Activated naive CD8-positive, alpha-beta T cell treated with anti-CD3 and anti-CD28 coated beads, Interleukin-2, amount 10 ng/mL, durations not matched to agents 7 days and 5 days (primary cell): Measurements from ENCODE around the gene LDLRAP1. TPM values are rescaled to one million over a fixed set of nuclear protein-coding genes. Genes with fewer than 3 reads are reported as not detected.

Source experiments
- ATAC-seq: fragments of 150-1000 bp; cut with Tn5 transposase; one replicate; pipeline ENCODE4 v1.10.0; 2021; ENCODE audit warnings: low read depth, moderate library complexity
- POLR2A ChIA-PET: fragments of 350-600 bp; sonication (Branson Sonifier 250); formaldehyde crosslinking; loops from one replicate; lab custom pipeline; 2021; ENCODE audit warnings: antibody characterized with exemption; lab: Charles Lee
- DNase-seq: peaks from one replicate; pipeline ENCODE4 v3.0.0; 2021
- H3K27ac Mint-ChIP-seq: one replicate; pipeline ENCODE4 v1.8.0; 2022; ENCODE audit warnings: mild to moderate bottlenecking, mixed read lengths
- H3K27me3 Mint-ChIP-seq: one replicate; pipeline ENCODE4 v1.8.0; 2022; ENCODE audit warnings: mild to moderate bottlenecking, moderate library complexity, mixed read lengths
- H3K36me3 Mint-ChIP-seq: one replicate; pipeline ENCODE4 v1.8.0; 2021; ENCODE audit warnings: mild to moderate bottlenecking, mixed read lengths
- H3K4me1 Mint-ChIP-seq: one replicate; pipeline ENCODE4 v1.8.0; 2021; ENCODE audit warnings: mixed read lengths
- H3K4me3 Mint-ChIP-seq: one replicate; pipeline ENCODE4 v1.8.0; 2022; ENCODE audit warnings: mild to moderate bottlenecking, moderate library complexity, mixed read lengths
- H3K9me3 Mint-ChIP-seq: one replicate; pipeline ENCODE4 v1.8.0; 2021; ENCODE audit warnings: mixed read lengths
- total RNA-seq, 2 experiments: library from RNA; stranded (reverse); gene quantifications; one replicate each; pipeline ENCODE4 v1.2.3, GENCODE V29; 2021

The LDLRAP1 gene
- total RNA-seq, 2 experiments from 2014 or later, result 77.3 to 79.6 TPM

DNA sequence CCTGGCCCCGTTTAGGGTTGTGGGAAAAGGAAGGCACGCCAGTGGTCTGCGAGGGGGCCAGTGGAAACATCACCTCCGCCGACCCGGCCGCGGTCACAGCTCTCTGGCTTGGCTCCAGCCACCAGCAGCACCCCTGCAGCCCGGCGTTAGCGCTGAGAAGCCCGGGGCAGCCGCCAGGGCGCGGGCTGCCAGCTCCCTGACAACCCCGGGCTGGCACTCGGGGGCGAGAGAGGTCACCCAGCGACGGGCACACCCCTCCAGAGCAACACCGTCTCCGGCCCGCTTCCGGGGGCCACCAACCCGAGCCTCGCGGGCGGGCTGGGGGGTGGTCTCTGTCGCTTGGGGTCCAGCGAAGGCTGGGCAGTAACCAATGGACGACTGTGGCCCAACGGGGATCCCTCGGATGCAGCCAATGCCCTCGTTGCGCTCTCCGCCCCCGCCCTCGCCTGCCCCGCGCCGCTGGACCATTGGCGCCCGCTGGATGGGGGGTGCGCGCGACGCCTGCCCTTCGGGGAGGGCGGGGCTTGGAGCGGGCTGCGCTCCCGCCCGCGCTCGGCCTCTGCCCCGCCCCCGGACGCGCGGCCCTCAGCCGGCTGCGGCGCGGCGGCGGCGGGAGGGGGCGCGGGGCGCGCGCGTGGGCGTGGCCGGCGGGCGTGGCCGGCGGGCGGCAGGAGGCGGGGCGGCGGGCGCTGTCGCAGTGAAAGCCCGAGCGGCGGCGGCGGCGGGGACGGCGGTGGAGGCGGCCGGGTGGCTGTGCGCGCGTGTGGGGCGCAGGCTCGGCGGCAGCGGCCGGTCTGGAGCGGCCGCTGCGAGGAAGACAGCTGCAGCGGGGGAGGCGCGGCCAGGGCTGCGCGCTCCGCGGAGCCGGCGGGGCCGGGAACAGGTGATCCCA, 72.9 kb downstream of the LDLRAP1 start, which contains the start of gene MAN1C1:
TSS of gene MAN1C1 (plus strand) at position 697 of the 892 bp plus-strand sequence. CDS start 1,007 bp downstream, outside the sequence.
- ATAC-seq, result peak; percentile 73
- H3K27me3 Mint-ChIP-seq, result peaks cover 22% of the 10 kb centered on the region
- H3K27ac Mint-ChIP-seq, result peak within 1 kb of the TSS; percentile 54

DNA sequence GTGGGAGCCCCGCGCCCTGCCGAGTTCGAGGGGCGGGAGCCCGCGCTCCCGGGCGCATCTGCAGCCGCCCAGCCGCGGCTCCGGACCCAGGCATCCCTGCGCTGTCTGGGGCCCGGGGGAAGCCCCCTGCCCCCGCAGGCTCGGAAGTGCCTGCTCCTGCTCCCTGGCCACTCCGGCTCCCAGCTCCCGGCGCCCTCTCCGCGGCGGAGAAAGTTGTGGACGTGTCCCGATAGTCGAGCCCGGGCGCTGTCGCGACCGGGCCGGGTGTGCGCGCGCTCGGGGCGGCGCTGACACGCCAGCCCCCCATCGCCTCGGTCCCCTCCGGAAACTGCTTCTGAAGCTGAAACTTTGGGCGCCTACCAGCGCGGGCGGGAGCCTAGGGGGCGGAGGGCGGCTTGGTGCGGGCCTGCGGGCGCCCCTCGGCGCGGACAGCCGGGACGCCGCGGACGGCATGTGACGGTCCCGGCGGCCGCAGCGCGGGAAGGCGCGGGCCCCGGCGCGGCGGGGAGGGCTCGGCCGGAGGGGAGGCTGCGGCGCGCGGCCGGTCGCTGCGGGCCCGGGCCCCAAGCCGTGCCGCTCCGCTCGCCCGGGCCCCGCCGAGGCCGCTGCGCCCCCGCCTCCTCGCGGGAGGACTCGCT, 73.7 kb downstream of the LDLRAP1 start:
- DNase-seq (peak; percentile 70), ATAC-seq (peak; percentile 6)
- no peaks in the 10 kb centered on the region for H3K9me3 Mint-ChIP-seq
- H3K36me3 Mint-ChIP-seq, result peaks cover 9% of the 10 kb centered on the region
- H3K4me1 Mint-ChIP-seq, result peaks cover 56% of the 10 kb centered on the region
- peak overlapping the region; percentile 35 for H3K27ac Mint-ChIP-seq
- H3K4me3 Mint-ChIP-seq, result peak overlapping the region; percentile 64
- H3K27me3 Mint-ChIP-seq, result peaks cover 18% of the 10 kb centered on the region
- POLR2A ChIA-PET, result interaction anchor here (1.0 to 1.4 kb wide), 2 partner anchors 15 to 52 kb away, joined by 5 to 7 read pairs; no protein-coding TSS in a partner anchor

More for the DNA sequence above, 72.9 kb downstream of the LDLRAP1 start, which contains the start of gene MAN1C1:
- peak within 1 kb of the TSS; percentile 74 for H3K4me3 Mint-ChIP-seq
- no peaks in the 10 kb centered on the region for H3K9me3 Mint-ChIP-seq
- DNase-seq, result peak; percentile 96
- peaks cover 49% of the 10 kb centered on the region for H3K4me1 Mint-ChIP-seq
- POLR2A ChIA-PET, result interaction anchor here (1.0 to 1.4 kb wide), 2 partner anchors 16 to 51 kb away, joined by 5 to 7 read pairs; no protein-coding TSS in a partner anchor
- H3K36me3 Mint-ChIP-seq, result peaks cover 9% of the 10 kb centered on the region

- Mint-ChIP-seq H3K9me3 (no peaks in the 10 kb centered on the region), H3K36me3 (peaks cover 9% of the 10 kb centered on the region), H3K27ac (peak overlapping the region; percentile 95), H3K4me3 (peak overlapping the region; percentile 94), H3K27me3 (peaks cover 11% of the 10 kb centered on the region), H3K4me1 (peaks cover 63% of the 10 kb centered on the region)
- POLR2A ChIA-PET, result interaction anchor here (1.0 to 2.1 kb wide), 4 partner anchors 9 to 59 kb away, joined by 4 to 22 read pairs (median 6); no protein-coding TSS in a partner anchor
- ATAC-seq, result no peak
- DNase-seq, result peak; percentile 55
These were observed 74.4 kb downstream of the LDLRAP1 start for GRCh38 chr1:25617625-25618432.

DNA sequence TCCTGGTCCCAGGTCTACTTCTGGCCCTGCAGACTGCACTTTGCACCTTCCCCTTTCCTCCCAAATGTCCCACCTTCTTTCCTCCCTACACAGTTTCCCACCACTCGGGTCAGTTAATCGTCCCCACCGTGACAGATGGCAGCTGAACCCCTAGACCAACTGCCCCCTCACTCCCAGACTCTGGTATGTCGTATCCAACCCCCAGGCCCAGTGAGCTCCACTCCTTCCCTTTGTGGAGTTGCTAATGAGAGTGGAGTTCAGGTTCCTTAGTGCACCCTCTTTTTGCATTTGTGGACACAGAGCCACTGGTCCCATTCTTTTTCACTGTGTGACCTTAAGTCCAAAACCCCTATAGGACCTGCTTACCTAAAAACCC, 75.0 kb downstream of the LDLRAP1 start:
- Mint-ChIP-seq H3K27me3 (peaks cover 5% of the 10 kb centered on the region), H3K9me3 (no peaks in the 10 kb centered on the region), H3K36me3 (peaks cover 14% of the 10 kb centered on the region), H3K27ac (peak overlapping the region; percentile 95), H3K4me3 (peak overlapping the region; percentile 94), H3K4me1 (peaks cover 69% of the 10 kb centered on the region)
- POLR2A ChIA-PET, result interaction anchor here (0.7 to 2.2 kb wide), 7 partner anchors 10 to 156 kb away, joined by 3 to 22 read pairs (median 6); partner anchors contain the start of gene LDLRAP1
- no peak for ATAC-seq
- no peak for DNase-seq

Other genes with a start within 250 kb of the LDLRAP1 start
- gene TMEM50A, start 205.3 kb upstream of the LDLRAP1 start, total RNA-seq, result 100 to 1,000 TPM; 118 to 121 TPM
- under 1 TPM; 0.17 to 0.25 TPM for gene RHCE, start 122.8 kb upstream of the LDLRAP1 start, total RNA-seq
- 10 to 100 TPM; 20.6 to 21.1 TPM for gene MACO1, start 112.7 kb upstream of the LDLRAP1 start, total RNA-seq
- gene MAN1C1, start 73.2 kb downstream of the LDLRAP1 start, total RNA-seq, result 10 to 100 TPM; 20.5 to 20.9 TPM